GM19395 (cell line): ENCODE results near the gene DNASE1.

Source experiments
- ATAC-seq: cut with Tn5 transposase; IDR thresholded peaks from one replicate; pipeline ENCODE4 v1.9.1; 2021; ENCODE audit warnings: mild to moderate bottlenecking, moderate library complexity; ENCODE audit not compliant: unreplicated experiment

The DNASE1 gene

GRCh38 chr16:3694051-3694450 lies 39.6 kb downstream of the DNASE1 start:
- ATAC-seq = no peak

- ATAC-seq = no peak
Observed at GRCh38 chr16:3695610-3696369, 41.3 kb downstream of the DNASE1 start.

GRCh38 chr16:3696425-3697218 lies 42.1 kb downstream of the DNASE1 start:
- no peak for ATAC-seq

GRCh38 chr16:3698941-3699340 lies 44.5 kb downstream of the DNASE1 start:
- no peak for ATAC-seq

- ATAC-seq = no peak
Observed at GRCh38 chr16:3701531-3701930, 47.0 kb downstream of the DNASE1 start.

- ATAC-seq = no peak
Observed at GRCh38 chr16:3702082-3702481, 47.6 kb downstream of the DNASE1 start.

- ATAC-seq = no peak
Observed at GRCh38 chr16:3706253-3707012, 51.9 kb downstream of the DNASE1 start.
